ENCODE results near the gene MMP1.

Gene MMP1

DNA sequence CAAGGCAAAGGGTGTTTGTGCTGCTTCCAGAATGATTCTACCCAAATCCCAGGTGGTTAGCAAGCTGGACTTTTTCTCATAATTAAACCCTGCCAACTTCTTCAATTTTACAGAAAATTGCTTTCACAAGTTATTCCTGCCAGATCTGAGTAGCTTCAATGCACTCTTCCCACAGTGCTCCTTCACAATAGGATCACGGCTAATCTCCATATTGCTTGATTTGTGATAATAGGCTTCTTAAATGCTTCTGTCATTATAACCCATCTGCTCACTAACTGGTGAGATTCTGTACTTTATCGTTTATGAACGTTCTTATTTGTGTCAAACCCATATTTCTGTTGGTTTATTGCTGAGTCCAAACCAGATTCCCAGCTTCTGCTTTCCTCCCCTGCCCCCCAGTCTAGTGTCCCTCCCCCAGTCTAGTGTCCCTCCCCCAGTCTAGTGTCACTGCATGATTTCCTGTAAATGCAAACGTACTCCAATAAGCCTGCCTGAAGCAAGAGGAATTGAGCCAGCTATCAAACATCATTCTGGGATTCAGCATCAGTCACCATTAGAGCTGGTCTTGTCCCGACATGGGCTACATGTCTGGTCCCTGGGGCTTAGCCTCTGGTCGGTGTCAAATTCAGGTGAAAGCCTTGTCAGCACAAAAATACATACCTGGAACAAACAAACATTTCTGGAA lies 31.5 kb upstream of the MMP1 start:
- no peak overlapping the region for H3K27ac ChIP-seq
- no peak for TF ChIP-seq ZFX (IDR thresholded peaks at IDR 0.05; ENCODE audit: borderline replicate concordance)
- TF ChIP-seq, protein P1, sequence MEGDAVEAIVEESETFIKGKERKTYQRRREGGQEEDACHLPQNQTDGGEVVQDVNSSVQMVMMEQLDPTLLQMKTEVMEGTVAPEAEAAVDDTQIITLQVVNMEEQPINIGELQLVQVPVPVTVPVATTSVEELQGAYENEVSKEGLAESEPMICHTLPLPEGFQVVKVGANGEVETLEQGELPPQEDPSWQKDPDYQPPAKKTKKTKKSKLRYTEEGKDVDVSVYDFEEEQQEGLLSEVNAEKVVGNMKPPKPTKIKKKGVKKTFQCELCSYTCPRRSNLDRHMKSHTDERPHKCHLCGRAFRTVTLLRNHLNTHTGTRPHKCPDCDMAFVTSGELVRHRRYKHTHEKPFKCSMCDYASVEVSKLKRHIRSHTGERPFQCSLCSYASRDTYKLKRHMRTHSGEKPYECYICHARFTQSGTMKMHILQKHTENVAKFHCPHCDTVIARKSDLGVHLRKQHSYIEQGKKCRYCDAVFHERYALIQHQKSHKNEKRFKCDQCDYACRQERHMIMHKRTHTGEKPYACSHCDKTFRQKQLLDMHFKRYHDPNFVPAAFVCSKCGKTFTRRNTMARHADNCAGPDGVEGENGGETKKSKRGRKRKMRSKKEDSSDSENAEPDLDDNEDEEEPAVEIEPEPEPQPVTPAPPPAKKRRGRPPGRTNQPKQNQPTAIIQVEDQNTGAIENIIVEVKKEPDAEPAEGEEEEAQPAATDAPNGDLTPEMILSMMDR (IDR thresholded peaks at IDR 0.05) = no peak

DNA sequence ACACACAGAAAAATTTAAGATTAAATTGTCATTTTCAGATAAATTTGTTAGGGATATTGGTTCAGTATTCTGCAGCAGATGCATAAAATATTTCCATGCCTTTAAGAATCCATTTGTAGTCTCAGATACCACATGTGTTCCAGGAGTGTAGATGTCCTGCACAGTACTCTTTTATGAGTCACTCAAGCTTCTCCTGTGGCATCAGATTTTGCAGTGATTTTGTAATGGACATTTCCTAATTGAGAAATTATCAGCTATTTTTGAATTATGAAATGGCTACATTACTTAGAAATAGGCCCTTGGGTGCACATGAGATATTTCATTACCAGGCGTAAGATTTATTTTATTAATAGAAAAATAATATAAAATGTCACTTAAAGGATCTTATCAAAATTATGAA lies 26.6 kb upstream of the MMP1 start:
- H3K27ac ChIP-seq = no peak overlapping the region
- TF ChIP-seq, protein P1 (IDR thresholded peaks at IDR 0.05) = no peak
- no peak for TF ChIP-seq ZFX (IDR thresholded peaks at IDR 0.05; ENCODE audit: borderline replicate concordance)

DNA sequence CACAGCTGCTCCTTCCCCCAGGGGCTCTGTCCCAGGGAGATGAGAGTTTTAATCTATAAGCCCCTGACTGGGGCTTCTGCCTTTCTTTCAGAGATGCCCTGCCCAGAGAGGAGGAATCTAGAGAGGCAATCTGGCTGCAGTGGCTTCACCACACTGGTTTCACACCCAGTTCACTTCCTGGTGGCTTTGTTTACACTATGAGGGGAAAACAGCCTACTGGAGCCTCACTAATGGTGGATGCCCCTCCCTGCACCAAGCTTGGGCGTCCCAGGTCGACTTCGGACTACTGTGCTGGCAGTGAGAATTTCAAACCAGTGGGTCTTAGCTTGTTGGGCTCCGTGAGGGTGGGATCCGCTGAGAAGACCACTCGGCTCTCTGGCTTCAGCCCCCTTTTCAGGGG lies 21.5 kb upstream of the MMP1 start:
- no peak for TF ChIP-seq ZFX (IDR thresholded peaks at IDR 0.05; ENCODE audit: borderline replicate concordance)
- TF ChIP-seq, protein P1 (IDR thresholded peaks at IDR 0.05) = no peak
- no peak overlapping the region for H3K27ac ChIP-seq

DNA sequence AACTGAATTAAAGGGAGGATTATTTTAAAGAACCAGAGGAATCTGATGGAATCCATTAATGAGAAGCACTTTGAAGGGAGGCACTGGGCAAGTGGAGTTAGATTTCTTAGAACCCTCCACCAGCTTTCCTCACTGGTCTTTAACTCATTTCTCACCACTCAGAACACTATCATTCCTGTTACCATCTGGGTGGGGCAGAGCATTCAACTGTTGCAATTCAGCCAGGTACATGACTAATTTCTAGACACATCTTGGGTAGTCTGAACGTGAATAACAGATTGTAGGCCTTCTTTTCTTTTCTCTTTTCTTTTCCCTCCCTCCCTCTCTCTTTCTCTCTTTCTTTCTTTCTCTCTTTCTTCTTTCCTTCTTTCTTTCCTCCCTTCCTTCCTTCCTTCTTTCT lies 15.5 kb upstream of the MMP1 start:
- TF ChIP-seq, protein P1 (IDR thresholded peaks at IDR 0.05) = no peak
- no peak for TF ChIP-seq ZFX (IDR thresholded peaks at IDR 0.05; ENCODE audit: borderline replicate concordance)
- H3K27ac ChIP-seq = no peak overlapping the region

DNA sequence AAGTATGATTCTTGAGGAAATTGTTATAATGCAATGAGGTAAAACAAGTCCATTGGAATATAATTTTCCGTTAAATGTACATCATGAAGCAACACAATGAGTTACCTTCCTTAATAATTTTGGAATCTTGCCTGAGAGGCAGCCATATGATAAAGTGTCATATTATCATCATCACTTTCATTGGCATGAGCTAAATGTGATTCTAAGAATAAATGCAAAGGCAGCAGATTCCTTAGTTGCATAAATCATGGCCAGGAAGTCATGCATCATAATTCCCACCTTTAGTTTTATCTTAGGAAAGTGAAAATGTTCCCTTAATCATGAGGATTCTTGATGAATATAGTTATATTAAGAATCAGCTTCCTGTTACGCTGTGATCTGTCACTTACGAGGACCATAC lies 14.2 kb upstream of the MMP1 start:
- TF ChIP-seq, protein P1 (IDR thresholded peaks at IDR 0.05) = no peak
- TF ChIP-seq ZFX (IDR thresholded peaks at IDR 0.05; ENCODE audit: borderline replicate concordance) = no peak
- no peak overlapping the region for H3K27ac ChIP-seq

DNA sequence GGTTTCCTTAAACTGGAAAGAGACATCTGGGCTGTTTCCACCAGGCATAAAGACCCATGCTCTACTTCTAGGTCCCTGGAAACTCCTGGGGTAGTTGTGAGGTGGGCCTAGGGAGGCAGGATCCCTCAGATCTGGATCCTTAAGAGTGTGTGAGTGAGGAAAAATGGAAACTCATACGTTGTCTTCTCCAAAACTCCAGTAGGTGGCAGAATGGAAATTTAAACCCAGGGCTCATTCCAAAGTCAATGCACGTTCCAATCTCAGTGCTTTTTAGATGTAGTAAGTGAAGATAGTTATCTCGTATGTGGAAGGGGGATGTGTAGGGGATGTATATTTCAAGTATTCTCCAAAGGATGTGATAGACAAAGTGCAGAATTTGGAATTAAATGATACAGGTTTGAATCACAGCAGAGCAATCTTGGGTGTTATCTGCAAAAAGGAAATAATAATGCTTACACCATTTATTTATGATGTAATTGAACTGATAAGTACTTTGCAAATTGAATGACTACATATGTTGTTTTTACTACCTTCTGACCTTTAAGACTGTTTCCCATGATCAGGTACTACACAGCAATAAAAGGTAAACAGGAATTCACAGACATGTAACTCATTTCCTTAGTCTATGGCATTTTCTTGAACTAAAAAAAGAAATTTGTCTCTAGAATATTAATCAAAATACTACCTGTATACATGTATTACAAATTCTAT lies 13.1 kb upstream of the MMP1 start:
- TF ChIP-seq ZFX (IDR thresholded peaks at IDR 0.05; ENCODE audit: borderline replicate concordance) = no peak
- TF ChIP-seq, protein P1 (IDR thresholded peaks at IDR 0.05) = peak; percentile 75
- no peak overlapping the region for H3K27ac ChIP-seq

DNA sequence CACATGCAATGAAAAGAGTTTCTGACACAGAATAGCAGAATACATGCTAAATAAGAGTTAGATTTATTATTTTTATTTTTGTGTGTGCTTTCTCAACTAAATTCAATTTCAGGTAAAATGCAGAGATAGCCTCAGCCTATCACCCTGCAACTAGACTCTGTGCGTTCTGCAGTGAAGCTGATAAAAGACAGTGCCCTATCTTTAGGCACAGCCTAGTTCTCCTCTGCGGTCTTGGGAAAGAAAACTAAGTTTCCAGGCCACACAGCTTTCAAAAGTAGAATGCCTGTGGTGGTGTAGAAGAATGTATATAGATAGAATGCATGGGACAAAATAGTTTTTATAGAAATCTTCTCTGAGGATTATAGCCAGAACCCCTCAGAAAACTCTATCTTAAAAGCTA lies 12.0 kb upstream of the MMP1 start:
- TF ChIP-seq ZFX (IDR thresholded peaks at IDR 0.05; ENCODE audit: borderline replicate concordance) = no peak
- TF ChIP-seq, protein P1 (IDR thresholded peaks at IDR 0.05) = no peak
- H3K27ac ChIP-seq = no peak overlapping the region
